ENCODE data around the gene RAD52.

Gene RAD52

DNA sequence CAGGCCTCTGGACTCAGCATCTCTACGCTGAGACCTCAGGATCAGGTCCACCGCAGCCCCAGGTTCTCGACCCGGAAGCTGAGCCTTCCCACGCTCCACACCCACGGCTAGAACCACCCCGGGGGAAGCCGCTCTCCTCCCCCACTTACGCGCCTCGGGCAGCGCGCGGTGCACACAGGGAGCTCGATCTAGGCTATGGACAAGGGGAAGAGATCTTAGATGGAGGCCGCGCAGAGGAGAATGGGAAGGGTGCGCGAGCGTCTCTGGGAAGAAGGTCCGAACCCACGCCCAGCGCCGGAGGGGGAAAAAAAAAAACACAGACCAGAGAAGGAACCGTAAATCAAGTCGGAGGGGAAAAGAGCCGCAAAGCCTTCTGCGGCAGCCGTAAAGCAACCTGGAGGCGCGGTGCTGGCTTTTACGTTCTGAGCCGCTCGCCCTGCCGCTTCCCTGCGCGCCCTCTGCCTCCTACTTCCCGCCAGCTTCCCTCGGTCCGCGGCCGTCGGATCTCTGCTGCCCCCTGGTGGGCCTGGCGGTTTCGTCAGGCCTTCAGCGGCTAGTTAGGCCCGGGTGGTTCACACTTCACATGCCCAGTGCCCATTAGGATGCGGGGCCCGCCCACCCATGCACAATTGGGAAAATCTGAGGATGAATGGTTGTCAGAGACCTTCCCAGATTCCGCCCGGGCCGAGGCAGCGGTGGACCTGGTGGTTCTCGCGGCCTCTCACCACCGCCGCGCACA lies at the start of gene RAD52:
Gene RAD52 (minus strand): TSS at position 242 of the 739 bp plus-strand sequence. CDS start 16,636 bp downstream, outside the sequence.
- DNase-seq: peak; percentile 99

- DNase-seq: no peak
Measured at GRCh38 chr12:998020-998874, 48.8 kb upstream of the RAD52 start.

GRCh38 chr12:997505-997904 lies 48.0 kb upstream of the RAD52 start:
- no peak for DNase-seq

DNA sequence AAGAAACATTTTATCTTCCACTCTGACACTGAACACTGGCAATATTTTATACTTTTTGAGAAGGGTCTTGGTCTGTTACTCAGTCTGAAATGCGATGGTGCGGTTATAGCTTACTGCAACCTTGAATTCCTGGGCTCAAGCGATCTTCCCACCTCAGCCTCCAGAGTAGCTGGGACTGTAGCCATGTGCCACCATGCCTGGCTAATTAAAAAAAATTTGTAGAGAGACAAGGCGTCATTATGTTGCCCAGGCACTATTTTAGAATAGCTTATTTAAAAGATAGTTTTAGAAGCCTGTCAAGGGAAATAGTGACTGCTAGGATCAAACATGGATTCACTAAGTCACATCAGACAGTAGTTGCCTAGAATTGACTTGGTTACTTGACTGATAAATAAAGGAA lies 47.4 kb upstream of the RAD52 start:
- no peak for DNase-seq

- DNase-seq: no peak
Measured at GRCh38 chr12:992647-993046, 43.2 kb upstream of the RAD52 start.

DNA sequence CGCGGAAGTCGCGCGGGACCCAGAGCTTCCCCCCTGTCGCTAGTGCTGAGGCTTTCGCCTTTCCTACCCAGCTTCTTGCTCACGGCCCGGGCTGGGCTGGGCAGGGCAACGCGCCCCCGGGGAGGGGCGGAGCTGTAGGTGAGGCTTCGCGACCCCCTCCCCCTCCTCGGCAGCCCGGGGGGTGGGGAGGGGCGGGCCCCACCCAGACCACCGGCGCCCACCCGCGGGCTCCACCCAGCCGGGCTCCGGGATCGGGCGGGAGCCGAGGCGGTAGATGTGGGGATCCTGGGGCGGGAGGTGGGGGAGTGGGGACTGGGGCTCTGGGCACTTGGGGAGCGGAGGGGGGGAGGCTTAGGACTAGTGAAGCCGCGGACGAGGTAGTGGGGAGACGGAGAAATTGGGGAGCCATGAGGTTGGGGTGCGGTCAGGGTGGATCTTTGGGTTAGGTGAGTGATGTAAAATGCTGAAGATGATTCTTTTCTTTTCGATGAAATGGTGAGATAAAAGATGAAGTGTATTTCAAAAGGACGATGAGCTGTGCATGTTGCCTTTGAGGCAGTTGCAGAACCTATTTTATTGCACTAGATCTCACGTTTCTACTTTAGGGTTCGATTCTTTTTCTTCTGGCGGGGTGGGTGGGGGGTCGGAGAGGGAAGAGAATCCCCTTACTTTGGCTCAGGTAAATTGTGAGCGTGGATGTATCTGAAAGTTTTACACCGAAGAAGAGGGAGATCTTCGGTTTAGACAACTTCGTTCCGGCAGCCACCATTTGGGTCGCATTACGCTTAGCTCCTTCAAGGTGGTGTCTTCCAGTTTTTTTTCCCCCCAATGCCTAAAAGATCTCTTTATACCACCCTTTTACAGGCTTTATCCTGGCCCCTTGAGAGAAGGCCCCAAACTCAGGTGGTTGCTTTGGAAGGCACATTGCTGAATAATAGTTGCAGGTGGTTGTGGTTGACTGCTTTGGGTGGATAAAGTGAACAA lies 42.1 kb upstream of the RAD52 start:
- peak; percentile 77 for DNase-seq

GRCh38 chr12:990661-991349 lies 41.3 kb upstream of the RAD52 start, which contains the start of gene ERC1:
ERC1 (plus strand) TSS chr12:991223; CDS start chr12:1027904, 36,681 bp downstream.
- DNase-seq: peak; percentile 91

DNA sequence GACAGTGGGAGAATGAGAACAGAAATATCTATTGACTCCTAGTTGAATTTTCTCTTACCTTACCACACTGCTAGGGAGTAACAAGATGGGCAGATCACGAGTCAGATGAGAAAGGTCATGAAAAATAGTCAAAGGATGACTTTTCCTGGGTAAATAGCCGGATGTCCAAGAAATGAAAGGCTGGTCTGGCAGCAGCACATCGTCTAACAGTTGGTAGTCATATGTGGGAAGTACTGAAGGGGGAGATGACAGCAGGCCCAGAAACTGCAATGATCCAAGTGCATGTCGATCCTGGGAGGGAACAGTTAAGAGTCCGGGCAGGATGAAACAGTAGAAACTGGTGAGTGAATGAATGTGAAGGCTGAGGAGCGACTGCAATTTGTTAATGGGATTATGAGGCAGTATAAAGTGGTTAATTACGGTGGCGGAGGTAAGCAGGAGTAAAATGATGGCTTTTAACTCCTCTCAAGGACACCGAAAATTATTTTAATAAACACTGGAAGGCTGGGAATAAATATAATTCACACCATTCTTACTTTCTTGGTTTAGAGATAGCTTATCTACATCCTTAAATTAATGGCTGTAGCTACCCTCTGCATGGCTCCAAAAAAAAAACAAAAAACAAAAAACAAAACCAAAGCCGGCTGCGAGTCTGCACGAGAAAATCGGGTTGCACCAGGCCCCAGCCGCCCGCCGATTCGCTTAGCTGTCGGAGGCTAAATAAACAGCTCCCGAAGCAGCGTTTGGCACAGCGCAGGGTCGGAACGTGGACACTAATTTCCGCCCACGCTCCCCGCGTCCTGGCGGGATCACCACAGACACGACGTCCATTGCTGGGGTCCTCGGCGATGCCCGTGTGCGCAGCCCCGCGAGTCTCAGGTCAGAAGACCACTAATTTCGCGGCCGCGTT lies 40.5 kb upstream of the RAD52 start:
- DNase-seq: peak; percentile 73

DNA sequence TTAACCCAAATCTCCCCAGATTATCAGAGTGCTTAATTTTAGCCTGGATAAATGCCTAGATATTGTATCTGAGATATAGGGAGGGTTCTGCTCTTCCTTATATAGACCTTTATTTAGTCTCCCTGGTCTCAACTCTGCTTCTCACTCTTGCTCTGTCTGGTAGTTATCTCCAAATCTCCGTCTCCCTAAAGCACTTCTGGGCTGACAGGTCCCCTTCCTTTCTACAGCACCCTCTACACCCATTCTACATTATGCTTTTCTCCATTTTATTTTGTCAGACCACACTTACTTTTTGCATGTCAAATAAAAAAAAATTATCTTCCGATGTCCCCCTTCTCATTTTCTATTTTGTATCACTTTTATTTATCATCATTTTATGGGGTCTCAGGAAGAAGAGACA lies 39.6 kb upstream of the RAD52 start:
- DNase-seq: no peak

DNA sequence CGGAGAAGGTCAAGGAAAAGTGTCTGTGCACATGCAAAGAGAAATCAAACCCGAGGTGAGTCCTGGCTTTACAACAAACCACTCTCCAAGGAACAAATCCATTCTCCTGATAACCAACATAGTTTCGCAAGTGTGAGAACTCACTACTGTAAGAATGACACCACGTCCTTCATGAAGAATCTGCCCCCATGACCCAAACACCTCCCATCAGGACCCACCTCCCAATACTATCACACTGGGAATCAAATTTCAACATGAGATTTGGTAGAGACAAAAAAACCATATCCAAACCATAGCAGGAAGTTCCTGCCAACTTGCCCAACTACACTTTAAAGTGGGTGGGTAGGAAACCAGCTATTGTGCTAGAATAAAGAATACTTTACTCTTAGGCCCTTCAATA lies 39.2 kb upstream of the RAD52 start:
- DNase-seq: no peak

- DNase-seq: no peak
Measured at GRCh38 chr12:981961-982360, 32.5 kb upstream of the RAD52 start.

- DNase-seq: no peak
Measured at GRCh38 chr12:981176-981828, 31.8 kb upstream of the RAD52 start.

GRCh38 chr12:979349-979748 lies 29.9 kb upstream of the RAD52 start:
- DNase-seq: no peak

DNA sequence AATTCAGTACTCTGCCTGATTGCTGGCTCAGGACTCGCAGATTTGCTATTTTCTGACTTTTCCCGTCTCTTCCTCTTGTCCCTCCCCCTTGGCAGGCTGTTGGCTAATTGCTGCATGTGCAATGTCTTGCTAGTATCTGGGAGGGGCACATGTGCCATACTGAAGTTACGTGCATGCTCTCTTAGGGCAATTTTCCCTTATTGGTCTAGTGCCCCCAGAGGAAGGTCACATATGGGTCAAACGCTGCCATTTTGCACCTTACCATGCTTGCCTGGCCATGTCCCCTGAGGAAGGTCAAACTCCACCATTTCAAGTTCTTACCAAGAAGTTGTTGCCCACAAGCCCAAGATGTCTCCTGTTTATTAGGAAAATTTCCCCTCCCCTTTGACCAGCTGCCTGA lies 27.7 kb upstream of the RAD52 start:
- DNase-seq: no peak

GRCh38 chr12:976644-977043 lies 27.1 kb upstream of the RAD52 start:
- no peak for DNase-seq

GRCh38 chr12:974271-974862 lies 24.9 kb upstream of the RAD52 start:
- no peak for DNase-seq

DNA sequence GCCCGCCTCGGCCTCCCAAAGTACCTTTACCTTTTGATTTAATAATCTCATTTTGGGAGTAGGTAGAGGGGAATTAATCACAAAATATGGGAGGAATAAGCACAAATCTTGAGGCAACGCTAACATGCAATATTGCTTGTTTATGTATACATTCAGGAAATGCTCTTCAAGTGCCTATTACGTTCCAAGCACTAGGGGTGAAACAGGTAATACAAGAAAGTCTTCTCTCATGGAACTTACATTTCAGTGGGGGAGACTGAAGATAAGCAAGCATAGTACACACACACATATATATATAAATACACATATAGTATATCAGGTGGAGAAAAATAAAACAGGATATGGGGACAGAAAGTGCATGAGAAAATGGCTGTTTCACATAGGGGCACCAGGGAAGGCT lies 22.5 kb upstream of the RAD52 start:
- no peak for DNase-seq

- DNase-seq: no peak
Measured at GRCh38 chr12:969821-970220, 20.3 kb upstream of the RAD52 start.

DNA sequence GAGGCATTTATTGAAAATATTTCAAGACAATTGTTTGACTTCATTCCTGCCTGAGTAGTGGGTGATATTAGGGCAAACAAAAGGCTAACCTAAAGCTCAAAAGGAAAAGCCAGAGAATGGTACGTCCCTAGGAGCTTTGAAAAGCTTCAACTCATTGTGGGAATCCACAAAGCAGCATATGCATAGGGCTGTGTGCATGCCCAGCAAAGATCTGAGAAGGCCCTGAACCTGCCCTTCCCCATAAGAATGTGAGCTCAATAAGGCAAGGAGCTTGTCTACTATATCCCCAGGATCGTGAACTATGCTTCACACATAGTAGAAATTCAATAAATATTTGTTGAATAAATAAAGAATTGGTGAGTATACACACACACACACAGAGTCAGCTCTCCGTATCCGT lies 19.1 kb upstream of the RAD52 start:
- DNase-seq: no peak

DNA sequence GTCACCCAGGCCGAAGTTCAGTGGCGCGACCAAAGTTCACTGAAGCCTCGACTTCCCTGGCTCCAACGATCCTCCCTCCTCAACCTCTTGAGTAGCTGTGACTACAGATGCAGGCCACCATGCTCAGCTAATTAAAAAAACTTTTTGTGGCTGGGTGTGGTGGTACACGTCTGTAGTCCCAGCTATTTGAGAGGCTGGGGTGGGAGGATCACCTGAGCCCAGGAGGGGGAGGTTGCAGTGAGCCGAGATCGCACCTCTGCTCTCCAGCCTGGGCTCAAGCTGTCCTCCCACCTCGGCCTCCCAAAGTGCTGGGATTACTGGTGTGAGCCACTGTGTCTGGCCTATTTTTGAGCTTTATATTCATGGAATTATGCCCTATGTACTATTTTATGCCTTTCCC lies 18.1 kb upstream of the RAD52 start:
- DNase-seq: no peak
